GM19239 (cell line): ENCODE measurements around the gene CCZ1B.
"Not testable (repeated sequence)": the region's sequence is repeated elsewhere in the genome, so short reads cannot be mapped to it uniquely, and the experiment has no call there.

Experiments used
- DNase-seq: peaks from one replicate; pipeline ENCODE4 v3.0.0; 2011; ENCODE audit warnings: low spot score; ENCODE audit not compliant: insufficient read length
- FAIRE-seq: peaks from 2 replicates; lab custom pipeline; 2011; peaks lifted over from hg19 to GRCh38; lab: Jason Lieb, UNC

The CCZ1B gene

GRCh38 chr7:6833636-6834035, 7.6 kb upstream of the CCZ1B start:
- no peak for DNase-seq
- FAIRE-seq = no peak

- no peak for DNase-seq
- no peak for FAIRE-seq
Measured at GRCh38 chr7:6831018-6831725, 5.1 kb upstream of the CCZ1B start.

DNA sequence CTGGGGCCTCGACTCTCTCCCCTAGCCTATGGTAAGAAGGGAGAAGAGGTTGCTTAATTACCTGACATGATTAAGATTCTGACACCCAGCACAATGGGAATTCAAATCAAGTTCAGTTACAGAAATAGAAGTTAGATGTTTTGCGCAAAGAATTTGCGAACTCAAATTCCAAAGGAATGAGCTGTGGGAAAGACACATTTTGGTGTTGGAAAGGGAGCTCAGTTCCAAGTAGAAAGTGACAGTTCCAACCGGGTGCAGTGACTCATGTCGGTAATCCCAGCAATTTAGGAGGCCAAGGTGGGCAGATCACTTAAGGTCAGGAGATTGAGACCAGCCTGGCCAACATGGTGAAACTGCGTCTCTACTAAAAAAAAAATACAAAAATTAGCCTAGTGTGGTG, 4.0 kb upstream of the CCZ1B start:
- not testable (repeated sequence) for FAIRE-seq, DNase-seq

DNA sequence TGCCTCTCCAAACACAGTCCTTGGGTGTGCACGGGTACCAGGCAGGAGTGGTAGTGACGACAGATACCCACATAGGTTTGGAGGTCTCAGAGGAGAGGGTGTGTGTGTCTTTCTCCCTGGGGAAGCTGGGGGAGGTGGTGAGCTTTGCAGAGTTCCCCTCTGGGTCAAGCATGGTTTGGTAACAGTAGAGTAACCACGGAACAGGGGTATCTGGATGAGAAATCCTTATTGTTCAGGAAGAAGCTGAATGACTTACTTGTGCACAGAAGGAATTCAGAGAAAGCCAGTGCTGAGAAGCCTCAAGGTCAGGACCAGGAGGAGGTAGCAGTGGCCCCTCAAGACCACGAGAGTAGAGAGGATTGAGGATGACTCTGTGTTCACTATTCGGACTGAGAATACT, 3.5 kb upstream of the CCZ1B start:
- not testable (repeated sequence) for DNase-seq, FAIRE-seq

DNA sequence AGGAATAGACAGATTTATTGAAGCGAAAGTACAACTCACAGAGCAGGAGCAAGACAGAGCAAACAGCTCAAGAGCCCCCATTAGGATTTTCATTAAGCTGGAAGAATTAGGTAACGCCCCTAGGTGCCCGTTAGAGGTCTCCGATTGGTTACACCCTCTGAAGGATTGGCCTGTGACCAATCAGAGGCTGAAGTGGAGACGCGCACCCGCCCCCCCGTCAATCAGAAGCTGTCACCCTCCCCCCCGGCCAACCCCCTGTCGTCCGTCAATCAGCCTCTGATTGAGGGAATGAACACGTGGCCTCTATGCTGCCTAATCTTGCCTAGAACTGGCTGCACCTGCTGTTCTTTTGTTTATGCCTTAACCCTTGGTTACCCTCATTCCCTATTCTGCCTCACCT, 1.1 kb upstream of the CCZ1B start:
- DNase-seq = not testable (repeated sequence)

DNA sequence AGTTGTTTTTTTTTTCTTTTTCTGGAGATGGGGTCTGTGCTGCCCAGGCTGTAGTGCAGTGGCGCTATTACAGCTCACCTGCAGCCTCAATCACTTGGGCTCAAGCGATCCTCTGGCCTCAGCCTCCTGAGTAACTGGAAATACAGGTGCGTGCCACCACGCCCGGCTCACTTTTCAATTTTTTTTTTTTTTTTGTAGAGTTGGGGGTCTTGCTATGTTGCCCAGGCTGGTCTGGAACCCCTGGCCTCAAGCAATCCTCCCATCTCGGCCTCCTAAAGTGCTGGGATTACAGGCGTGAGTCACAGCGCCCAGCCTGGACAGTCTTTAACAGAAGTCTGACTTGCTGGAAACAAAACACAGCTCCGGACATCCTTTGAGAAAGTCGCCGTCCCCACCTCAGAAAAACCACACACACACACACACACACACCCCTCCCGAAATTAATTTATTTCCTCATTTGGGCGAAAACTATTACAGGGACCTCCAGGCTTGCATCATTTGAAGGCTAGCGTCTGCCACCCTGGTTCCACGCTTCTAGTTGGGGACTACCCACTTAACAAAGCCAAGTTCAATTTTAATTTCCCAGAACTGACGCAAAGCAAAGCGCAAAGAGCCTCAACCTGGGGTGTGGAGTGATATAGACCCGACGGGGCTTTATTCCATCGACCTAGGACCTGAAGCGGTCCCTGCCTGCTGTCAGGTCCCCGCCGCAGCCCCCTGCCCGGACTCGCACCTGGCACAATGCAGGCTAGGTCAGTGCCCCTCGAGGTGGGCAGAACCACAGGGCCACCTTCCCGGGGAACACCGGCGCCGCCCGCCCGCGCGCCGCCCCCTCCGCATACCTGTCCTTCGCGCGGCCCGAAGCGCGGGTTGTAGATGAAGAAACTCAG, 594 bp downstream of the CCZ1B start:
- FAIRE-seq, DNase-seq: not testable (repeated sequence)

More for the DNA sequence above, 1.1 kb upstream of the CCZ1B start:
- FAIRE-seq = not testable (repeated sequence)

DNA sequence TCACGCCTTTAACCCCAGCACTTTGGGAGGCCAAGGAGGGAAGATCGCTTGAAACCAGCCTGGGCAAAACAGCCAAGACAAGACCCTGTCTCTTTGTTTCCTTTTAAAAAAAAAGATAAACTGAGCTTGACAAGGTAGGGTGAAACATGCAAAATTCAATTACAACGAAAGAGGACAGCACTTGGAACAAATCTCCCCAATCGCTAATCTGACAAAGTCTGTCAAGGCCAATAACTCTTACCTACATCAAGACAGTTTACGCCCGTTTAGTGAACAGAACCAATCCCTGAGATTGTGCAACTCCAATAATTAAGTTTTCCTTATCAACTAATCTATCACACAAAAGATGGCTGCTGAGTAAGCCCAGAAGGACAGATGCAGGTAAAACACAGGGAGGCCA, 4.5 kb downstream of the CCZ1B start:
- FAIRE-seq, DNase-seq: not testable (repeated sequence)

DNA sequence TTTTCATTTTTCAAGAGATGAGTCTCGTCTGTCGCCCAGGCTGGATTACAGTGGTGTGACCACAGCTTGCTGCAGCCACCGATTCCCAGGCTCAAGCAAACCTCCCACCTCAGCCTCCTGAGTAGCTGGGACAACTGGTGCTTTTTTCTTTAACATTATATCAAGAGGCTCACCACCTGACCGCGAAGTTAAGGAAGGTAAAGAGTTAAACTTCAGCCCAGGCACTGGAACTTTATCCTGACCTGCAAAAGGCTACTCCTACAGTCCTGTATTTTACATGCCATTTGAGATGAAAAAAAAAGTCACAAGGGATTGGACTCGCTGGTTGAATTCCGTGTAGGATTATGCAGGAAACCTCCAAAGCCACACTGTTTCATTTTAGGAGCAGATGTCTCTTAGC, 10.6 kb downstream of the CCZ1B start:
- not testable (repeated sequence) for DNase-seq, FAIRE-seq

DNA sequence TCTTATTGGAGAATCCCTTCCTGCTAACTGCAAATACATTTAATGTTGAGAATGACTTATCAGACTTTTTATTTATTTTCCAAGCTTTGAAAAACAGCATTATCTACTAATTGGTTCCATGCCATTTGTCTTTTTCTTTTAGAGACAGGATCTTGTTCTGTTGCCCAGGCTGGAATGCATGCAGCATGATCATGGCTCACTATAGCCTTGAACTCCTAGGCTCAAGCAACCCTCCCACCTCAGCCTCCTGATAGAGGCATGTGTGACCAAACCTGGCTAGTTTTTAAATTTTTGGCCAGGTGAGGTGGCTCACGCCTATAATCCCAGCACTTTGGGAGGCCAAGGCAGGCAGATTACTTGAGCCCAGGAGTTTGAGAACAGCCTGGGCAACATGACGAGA, 13.1 kb downstream of the CCZ1B start:
- DNase-seq, FAIRE-seq: not testable (repeated sequence)

- FAIRE-seq, DNase-seq: not testable (repeated sequence)
Measured at GRCh38 chr7:6807959-6808358, 18.1 kb downstream of the CCZ1B start.

DNA sequence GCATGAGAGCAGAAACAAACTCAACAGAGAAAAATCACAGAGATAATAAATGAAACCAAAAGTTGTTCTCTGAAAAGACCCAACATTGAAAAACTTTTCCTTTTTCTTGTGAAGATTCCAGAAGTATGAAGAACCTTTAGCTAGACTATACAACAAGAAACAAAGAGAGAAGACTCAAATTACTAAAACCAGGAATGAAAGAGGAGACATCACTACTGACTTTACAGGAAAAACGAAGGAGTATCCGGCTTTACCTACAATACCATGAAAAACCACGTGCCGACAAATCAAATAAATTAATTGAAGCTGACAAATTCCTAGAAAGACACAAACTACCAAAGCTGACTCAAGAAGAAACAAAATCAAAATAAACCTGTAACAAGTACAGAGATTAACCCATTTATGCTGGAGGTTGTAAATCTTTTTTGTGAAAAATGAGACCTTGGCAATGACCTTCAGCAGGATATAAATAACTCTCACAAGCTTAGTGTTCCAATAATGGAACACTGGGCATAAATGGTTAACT, 18.6 kb downstream of the CCZ1B start:
- DNase-seq, FAIRE-seq: not testable (repeated sequence)

GRCh38 chr7:6800331-6800730, 25.7 kb downstream of the CCZ1B start:
- FAIRE-seq, DNase-seq: not testable (repeated sequence)

DNA sequence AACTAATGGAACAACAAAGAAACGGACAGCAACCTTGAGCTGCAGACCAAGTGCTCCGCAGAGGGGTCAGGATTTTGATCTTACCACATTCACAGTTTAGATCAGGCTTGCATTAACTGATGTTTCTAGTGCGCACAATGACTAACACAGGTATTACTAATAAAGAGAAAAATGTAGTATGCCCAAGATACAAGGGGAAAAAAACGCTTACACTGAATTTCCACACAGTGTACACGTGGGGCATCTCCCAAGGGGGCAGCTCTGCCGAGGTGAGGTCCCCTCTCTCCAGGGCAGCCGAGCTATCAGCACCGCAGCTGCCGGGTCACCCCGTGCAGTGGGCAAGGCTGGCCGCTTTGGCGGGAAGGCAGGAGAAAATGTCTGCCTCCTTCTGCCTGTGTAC, 26.2 kb downstream of the CCZ1B start:
- DNase-seq, FAIRE-seq: not testable (repeated sequence)

- DNase-seq, FAIRE-seq: not testable (repeated sequence)
Measured at GRCh38 chr7:6798047-6798446, 28.0 kb downstream of the CCZ1B start.

GRCh38 chr7:6797218-6797617, 28.9 kb downstream of the CCZ1B start:
- FAIRE-seq, DNase-seq: not testable (repeated sequence)

- not testable (repeated sequence) for FAIRE-seq, DNase-seq
Measured at GRCh38 chr7:6794276-6794675, 31.8 kb downstream of the CCZ1B start.

DNA sequence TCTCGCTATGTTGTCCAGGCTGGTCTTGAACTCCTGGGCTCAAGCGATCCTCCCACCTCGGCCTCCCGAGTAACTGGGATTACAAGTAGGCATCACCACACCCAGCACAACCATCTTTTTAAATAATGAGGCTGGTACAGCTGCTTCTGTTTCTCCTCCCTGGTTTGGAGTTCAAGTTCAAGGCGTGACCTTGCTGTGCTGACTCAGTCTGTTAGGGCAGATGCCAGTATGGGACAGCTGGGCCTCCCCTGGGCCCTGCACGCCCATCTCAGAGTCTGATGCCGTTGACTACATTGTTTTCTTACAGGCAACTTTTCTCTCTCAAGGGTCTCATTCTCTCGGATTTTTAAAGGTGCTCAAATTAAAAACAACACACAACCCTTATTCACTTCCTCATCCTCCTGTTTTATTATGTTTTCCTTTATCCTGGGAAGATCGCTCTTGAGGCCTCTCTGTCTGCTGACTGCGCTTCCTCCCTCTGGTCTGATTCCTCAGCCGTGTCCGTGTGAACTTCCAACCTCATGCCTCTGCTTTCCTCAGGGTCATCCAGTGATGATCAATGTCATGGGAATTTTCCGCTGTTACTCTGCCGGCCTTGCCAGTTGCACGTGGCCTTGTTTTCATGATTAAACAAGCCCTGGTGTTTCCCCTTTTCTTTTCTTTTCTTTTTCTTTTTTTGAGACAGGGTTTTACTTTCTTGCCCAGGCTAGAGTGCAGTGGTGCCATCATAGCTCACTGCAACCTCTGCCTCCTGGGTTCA, 33.8 kb downstream of the CCZ1B start:
- FAIRE-seq = not testable (repeated sequence)

GRCh38 chr7:6789353-6789752, 36.7 kb downstream of the CCZ1B start:
- not testable (repeated sequence) for FAIRE-seq, DNase-seq

More for the DNA sequence above, 33.8 kb downstream of the CCZ1B start:
- not testable (repeated sequence) for DNase-seq

DNA sequence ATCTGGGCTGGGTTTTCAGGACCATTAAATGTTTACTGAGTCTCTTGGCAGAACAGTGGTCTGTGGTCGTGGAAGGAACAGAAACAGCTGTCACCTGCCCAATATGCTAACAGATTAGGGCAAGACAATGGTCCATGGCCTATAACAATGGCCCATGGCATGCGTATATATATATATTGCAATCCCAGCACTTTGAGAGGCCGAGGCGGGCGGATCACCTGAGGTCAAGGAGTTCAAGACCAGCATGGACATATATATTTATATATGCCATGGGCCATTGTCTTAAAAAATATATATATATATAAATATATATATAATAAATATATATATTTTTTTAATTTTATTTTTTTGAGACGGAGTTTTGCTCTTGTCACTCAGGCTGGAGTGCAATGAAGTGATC, 44.5 kb downstream of the CCZ1B start:
- DNase-seq, FAIRE-seq: not testable (repeated sequence)

DNA sequence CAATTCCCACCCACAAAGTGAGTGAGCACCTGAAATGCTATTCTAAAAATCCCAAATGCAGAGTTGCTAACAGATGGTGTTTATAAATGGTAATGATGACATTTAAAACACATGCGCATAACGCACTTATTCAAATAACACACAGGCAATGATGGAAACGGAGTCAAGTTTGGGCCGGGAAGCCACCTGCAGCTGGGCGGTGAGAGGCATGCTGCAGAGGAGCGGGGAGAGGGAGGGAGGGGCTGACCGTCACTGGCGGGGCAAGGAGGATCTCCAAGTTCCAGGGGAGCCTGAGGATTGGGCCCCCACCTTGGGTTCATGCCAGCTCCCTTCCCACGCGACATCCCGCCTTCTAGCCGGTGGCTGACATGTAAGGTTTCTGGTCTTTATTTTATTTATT, 64.9 kb downstream of the CCZ1B start:
- not testable (repeated sequence) for FAIRE-seq, DNase-seq
